ENCODE results near the gene AGAP1.

The AGAP1 gene

GRCh38 chr2:236167297-236168109, 673.7 kb downstream of the AGAP1 start:
- H3K4me3 ChIP-seq (ENCODE audit: low read depth, low read length), result peak overlapping the region; percentile 49
- peak; percentile 38 for TF ChIP-seq CTCF (conservative IDR thresholded peaks at IDR 0.05; ENCODE audit: low read depth, low read length)
- DNase-seq (ENCODE audit: low read depth), result peak; percentile 78

- no peak for TF ChIP-seq CTCF (conservative IDR thresholded peaks at IDR 0.05; ENCODE audit: low read depth, low read length)
- H3K4me3 ChIP-seq (ENCODE audit: low read depth, low read length), result peak within 1 kb of the TSS; percentile 49
- DNase-seq (ENCODE audit: low read depth), result peak; percentile 62
Observed at GRCh38 chr2:236168110-236169080, 674.6 kb downstream of the AGAP1 start, which contains the start of gene GBX2. TSS of gene GBX2 (minus strand) at chr2:236168386. CDS start at chr2:236167971, 415 bp downstream.

- TF ChIP-seq CTCF (conservative IDR thresholded peaks at IDR 0.05; ENCODE audit: low read depth, low read length), result no peak
- no peak for DNase-seq (ENCODE audit: low read depth)
- H3K4me3 ChIP-seq (ENCODE audit: low read depth, low read length), result no peak overlapping the region
Observed at GRCh38 chr2:236169151-236169721, 675.4 kb downstream of the AGAP1 start.

- no peak for DNase-seq (ENCODE audit: low read depth)
- TF ChIP-seq CTCF (conservative IDR thresholded peaks at IDR 0.05; ENCODE audit: low read depth, low read length), result no peak
- H3K4me3 ChIP-seq (ENCODE audit: low read depth, low read length), result no peak overlapping the region
Observed at GRCh38 chr2:236169741-236170589, 676.1 kb downstream of the AGAP1 start.

- DNase-seq (ENCODE audit: low read depth), result no peak
- no peak overlapping the region for H3K4me3 ChIP-seq (ENCODE audit: low read depth, low read length)
- no peak for TF ChIP-seq CTCF (conservative IDR thresholded peaks at IDR 0.05; ENCODE audit: low read depth, low read length)
Observed at GRCh38 chr2:236170590-236171165, 676.8 kb downstream of the AGAP1 start.
